NB4 (cell line): ENCODE measurements around the gene RSPH6A.

ENCODE experiments used
- DNase-seq: peaks from one replicate; pipeline ENCODE4 v3.0.0; 2010; ENCODE audit warnings: low read depth
- H3K4me3 ChIP-seq: one replicate; pipeline ENCODE4 v1.5.1; 2011; ENCODE audit warnings: mild to moderate bottlenecking, low read depth, low read length, moderate library complexity
- MYC ChIP-seq: IDR thresholded peaks from 2 replicates; pipeline ENCODE4 v1.6.1; 2011; ENCODE audit warnings: low read depth, low read length
- POLR2A ChIP-seq: IDR thresholded peaks from 2 replicates; pipeline ENCODE4 v1.6.1; 2011; ENCODE audit warnings: mild to moderate bottlenecking; ENCODE audit not compliant: insufficient read length; ENCODE audit errors: extremely low read depth
- TF ChIP-seq, protein P1 (sequence below): IDR thresholded peaks from 2 replicates; pipeline ENCODE4 v1.6.1; 2011; ENCODE audit warnings: low read depth, low read length
- TF ChIP-seq, protein P2 (sequence below): IDR thresholded peaks from one replicate; pipeline ENCODE4 v1.5.1; 2012; ENCODE audit warnings: low read depth, low read length

The RSPH6A gene

DNA sequence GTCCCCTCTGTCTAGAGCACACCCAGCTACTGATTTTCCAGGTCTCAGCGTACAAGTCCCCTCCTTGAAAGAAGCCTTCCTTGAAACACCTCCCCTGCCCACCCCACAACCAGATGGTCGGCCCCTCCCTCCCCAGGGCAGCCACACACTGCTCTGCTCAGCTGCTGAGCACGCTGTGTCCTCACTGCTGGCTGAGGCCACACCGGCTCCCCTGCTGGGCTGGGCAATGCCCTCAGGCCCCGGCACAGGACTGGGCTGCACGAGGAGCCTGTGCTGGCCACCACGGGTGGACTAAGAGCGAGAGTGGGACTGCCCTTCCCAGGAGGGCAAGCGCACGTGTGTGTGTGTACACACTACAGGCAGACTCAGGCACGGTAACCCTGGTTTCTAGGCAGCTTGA, 11.8 kb upstream of the RSPH6A start:
- TF ChIP-seq POLR2A = no peak
- TF ChIP-seq, protein P1, sequence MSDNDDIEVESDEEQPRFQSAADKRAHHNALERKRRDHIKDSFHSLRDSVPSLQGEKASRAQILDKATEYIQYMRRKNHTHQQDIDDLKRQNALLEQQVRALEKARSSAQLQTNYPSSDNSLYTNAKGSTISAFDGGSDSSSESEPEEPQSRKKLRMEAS = no peak
- TF ChIP-seq MYC = no peak
- TF ChIP-seq, protein P2, sequence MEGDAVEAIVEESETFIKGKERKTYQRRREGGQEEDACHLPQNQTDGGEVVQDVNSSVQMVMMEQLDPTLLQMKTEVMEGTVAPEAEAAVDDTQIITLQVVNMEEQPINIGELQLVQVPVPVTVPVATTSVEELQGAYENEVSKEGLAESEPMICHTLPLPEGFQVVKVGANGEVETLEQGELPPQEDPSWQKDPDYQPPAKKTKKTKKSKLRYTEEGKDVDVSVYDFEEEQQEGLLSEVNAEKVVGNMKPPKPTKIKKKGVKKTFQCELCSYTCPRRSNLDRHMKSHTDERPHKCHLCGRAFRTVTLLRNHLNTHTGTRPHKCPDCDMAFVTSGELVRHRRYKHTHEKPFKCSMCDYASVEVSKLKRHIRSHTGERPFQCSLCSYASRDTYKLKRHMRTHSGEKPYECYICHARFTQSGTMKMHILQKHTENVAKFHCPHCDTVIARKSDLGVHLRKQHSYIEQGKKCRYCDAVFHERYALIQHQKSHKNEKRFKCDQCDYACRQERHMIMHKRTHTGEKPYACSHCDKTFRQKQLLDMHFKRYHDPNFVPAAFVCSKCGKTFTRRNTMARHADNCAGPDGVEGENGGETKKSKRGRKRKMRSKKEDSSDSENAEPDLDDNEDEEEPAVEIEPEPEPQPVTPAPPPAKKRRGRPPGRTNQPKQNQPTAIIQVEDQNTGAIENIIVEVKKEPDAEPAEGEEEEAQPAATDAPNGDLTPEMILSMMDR = no peak
- no peak for DNase-seq

DNA sequence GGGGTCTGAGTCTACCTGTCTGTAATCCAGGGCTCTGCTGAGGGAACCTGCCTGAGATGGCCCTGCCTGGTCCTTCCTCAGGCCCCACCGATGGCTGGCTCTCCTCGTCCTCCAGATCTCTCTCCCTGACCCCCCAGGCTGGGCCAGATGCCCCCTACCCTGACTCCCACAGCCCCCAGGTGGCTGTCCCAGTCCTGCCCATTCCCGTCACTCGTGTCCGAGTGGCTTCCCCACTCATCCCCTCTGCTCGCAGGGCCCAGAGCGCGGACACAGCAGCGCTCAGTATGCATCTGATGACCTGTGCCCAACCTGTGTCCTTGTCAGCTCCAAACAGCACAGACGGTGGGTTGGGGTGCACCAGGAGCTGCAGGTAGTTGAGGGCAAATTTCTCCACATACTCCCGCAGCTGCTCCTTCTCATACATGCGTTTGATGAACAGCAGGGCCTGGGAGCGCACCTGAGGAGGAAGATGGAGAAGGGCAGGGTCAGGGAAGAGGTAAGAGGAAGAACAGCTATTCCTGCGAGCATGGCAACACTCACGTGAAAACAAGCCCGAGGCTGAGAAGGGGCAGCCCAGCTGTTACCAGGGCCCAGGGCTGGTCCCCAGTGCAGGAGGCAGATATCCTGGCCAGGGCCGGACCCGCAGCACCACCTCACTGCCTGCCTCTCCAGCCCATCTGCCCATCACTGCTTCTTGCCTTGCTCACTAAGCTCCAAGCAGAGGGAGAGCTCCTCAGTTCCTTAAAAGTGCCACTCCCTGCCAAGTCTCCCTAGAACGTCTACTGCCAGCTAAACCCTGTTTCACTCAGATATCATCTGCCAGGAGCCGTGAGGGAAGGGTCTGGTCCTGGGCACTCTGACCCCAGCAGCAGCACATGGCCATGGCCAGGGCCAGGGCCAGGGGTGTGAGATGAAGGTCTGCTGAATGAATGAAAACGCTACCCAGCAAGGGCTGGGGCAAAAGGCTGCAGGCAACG, 11.1 kb upstream of the RSPH6A start:
- no peak overlapping the region for H3K4me3 ChIP-seq
- TF ChIP-seq MYC (no peak), POLR2A (no peak)
- TF ChIP-seq, protein P2 = no peak
- TF ChIP-seq, protein P1 = no peak
- DNase-seq = no peak

More for the DNA sequence above, 11.8 kb upstream of the RSPH6A start:
- no peak overlapping the region for H3K4me3 ChIP-seq

DNA sequence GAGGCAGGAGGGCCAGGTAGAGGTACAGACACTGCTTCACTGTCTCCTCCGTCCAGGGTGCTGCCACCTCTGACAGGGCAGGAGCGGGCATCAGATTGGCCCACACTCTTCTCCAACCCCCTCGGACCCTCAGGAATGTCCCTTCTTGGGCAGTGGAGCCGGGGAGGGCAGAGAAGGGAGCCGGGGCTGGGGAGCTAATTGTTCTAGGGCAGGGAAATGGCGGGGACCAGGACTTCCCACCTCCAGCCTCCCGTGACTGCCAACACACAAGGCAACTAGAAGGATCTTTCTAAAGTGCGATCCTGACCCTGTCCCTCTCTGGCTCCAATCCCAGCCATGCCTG, 10.1 kb upstream of the RSPH6A start:
- no peak for DNase-seq
- TF ChIP-seq MYC = no peak
- TF ChIP-seq POLR2A = no peak
- TF ChIP-seq, protein P1 = no peak
- TF ChIP-seq, protein P2 = no peak
- H3K4me3 ChIP-seq = no peak overlapping the region

DNA sequence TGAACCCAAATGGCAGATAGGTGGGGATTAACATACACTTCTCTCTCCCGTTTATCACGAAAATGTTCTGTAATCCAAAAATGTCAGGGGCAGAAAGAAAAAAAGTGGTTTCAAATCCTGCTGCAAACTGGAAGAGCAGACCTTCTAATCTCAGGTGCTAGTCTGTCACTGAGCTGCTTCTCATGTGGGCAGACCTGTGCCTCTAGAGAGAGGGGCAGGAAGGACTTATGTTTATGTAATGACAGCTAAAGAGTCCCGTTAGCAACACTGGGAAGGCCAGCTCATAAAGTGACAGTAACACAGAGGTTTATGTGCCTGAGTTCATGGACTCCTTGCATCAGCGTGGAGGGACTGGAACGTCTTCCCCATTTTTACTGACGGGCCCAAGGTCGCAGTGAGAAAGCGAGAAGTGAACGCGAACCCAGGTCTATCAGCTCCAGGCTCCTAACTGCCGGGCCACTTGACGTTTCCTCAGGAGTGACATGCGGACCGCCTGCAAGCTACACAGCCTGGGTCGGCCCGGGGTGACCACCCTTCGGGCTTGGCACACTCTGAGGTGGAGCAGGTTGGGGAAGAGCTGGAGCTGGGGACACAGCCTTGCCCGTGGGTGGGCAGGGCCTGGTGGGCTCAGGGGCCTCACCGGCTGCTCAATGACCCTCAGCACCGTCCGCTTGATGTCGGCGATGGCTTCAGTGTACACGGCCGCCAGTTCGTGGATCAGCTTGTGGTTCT, 9.6 kb upstream of the RSPH6A start:
- no peak overlapping the region for H3K4me3 ChIP-seq
- TF ChIP-seq POLR2A (no peak), MYC (no peak)
- TF ChIP-seq, protein P1 = no peak
- TF ChIP-seq, protein P2 = no peak
- no peak for DNase-seq

DNA sequence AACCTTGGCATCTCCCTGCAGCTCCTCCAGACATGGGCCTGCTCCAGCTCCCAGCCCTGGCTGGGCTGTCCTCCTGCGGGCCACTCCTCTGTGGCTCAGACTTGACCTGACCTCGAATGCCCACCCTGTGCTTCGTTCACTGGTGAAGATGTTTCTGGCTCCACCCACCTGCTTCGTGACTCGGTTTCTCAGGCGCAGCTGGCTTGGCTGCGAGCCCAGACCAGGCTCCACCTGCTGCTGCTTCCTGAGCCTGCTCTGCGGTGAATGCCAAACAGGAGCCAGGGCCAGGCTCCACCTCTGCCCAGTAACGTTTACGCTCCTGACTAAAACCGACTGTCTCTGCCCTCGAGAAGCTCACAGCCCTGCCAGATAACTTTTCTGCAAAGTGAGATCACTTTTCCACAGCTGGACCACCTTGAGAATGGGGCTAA, 8.9 kb upstream of the RSPH6A start:
- DNase-seq = no peak
- TF ChIP-seq POLR2A = no peak
- TF ChIP-seq MYC = no peak
- TF ChIP-seq, protein P1 = no peak
- TF ChIP-seq, protein P2 = no peak

More for the DNA sequence above, 8.9 kb upstream of the RSPH6A start:
- H3K4me3 ChIP-seq = no peak overlapping the region
